C1 segment of cervical spinal cord (tissue), 14 donors: ENCODE measurements around the gene GLOD4.

Experiments used
- DNase-seq, 14 donors: peaks; one replicate each; lab custom pipeline; 2025; lab: John Stamatoyannopoulos, UW

GLOD4 gene

GRCh38 chr17:743139-743538 lies 38.9 kb downstream of the GLOD4 start:
- no peak for DNase-seq

GRCh38 chr17:742147-742793 lies 39.8 kb downstream of the GLOD4 start:
- DNase-seq, result no peak

- peak in 4 of 14 donors; percentile 5 to 36 (median 11) for DNase-seq
These were observed 41.7 kb downstream of the GLOD4 start for GRCh38 chr17:740240-741017.

GRCh38 chr17:737561-738113 lies 44.4 kb downstream of the GLOD4 start:
- DNase-seq, result no peak

- DNase-seq, result peak in 1 of 14 donors; percentile 54
These were observed 48.3 kb downstream of the GLOD4 start for GRCh38 chr17:733743-734142.

- DNase-seq, result peak in 7 of 14 donors; percentile 3 to 70 (median 20)
These were observed 49.0 kb downstream of the GLOD4 start for GRCh38 chr17:732902-733720.

GRCh38 chr17:732067-732901 lies 49.8 kb downstream of the GLOD4 start, which contains the start of gene TLCD3A:
Gene TLCD3A, plus strand, starts transcription at chr17:732596. Its CDS starts 52 bp downstream, at chr17:732648.
- peak in 10 of 14 donors; percentile 22 to 70 (median 32) for DNase-seq

- DNase-seq, result peak in 1 of 14 donors; percentile 39
These were observed 50.4 kb downstream of the GLOD4 start for GRCh38 chr17:731644-732066.

GRCh38 chr17:728911-729310 lies 53.2 kb downstream of the GLOD4 start:
- DNase-seq, result no peak

- DNase-seq, result no peak
These were observed 55.7 kb downstream of the GLOD4 start for GRCh38 chr17:726271-726919.

- no peak for DNase-seq
These were observed 56.3 kb downstream of the GLOD4 start for GRCh38 chr17:725746-726145.

- DNase-seq, result no peak
These were observed 57.0 kb downstream of the GLOD4 start for GRCh38 chr17:725084-725483.

- DNase-seq, result no peak
These were observed 60.5 kb downstream of the GLOD4 start for GRCh38 chr17:721540-721937.

- no peak for DNase-seq
These were observed 61.2 kb downstream of the GLOD4 start for GRCh38 chr17:720706-721539.

- no peak for DNase-seq
These were observed 64.0 kb downstream of the GLOD4 start for GRCh38 chr17:718075-718474.
